Measurements from ENCODE around the gene RGS17. TPM values are rescaled to one million over a fixed set of nuclear protein-coding genes. Genes with fewer than 3 reads are reported as not detected.

The RGS17 gene
- total RNA-seq, 1 experiment from 2014 or later: 3.2 TPM

GRCh38 chr6:153130515-153131036, 506 bp downstream of the RGS17 start:
- Histone ChIP-seq H4K20me1 (ENCODE audit: control insufficient read depth, insufficient read depth, insufficient read length) (no peaks in the 10 kb centered on the region), H2BK20ac (ENCODE audit: low read depth, low read length, poor library complexity, severe bottlenecking) (no peak overlapping the region), H3K23me2 (ENCODE audit: insufficient read length, low read depth, low read length, poor library complexity, severe bottlenecking) (peaks cover 14% of the 10 kb centered on the region), H3K79me1 (ENCODE audit: insufficient read depth, low read depth, low read length, poor library complexity, severe bottlenecking) (no peaks in the 10 kb centered on the region), H2AFZ (ENCODE audit: low read length) (no peak overlapping the region), H3K56ac (ENCODE audit: insufficient read length, low read depth, low read length) (no peak overlapping the region), H3K27me3 (ENCODE audit: insufficient read depth, low read length) (peaks cover 3% of the 10 kb centered on the region; the same call in 1 of the 2 replicates), H2BK120ac (ENCODE audit: low read depth, low read length, poor library complexity, severe bottlenecking) (no peak overlapping the region), H3T11ph (ENCODE audit: low read length) (no peak overlapping the region), H3K23ac (ENCODE audit: insufficient read length, low read depth, low read length) (no peak overlapping the region), H3K4me1 (ENCODE audit: insufficient read depth, low read length) (no peaks in the 10 kb centered on the region; the same call in 1 of the 2 replicates), H2AK5ac (ENCODE audit: insufficient read length, low read length) (no peak overlapping the region), H2BK12ac (ENCODE audit: insufficient read length, low read depth, low read length) (no peak overlapping the region), H3K9me3 (ENCODE audit: control insufficient read depth, low read depth, low read length) (no peaks in the 10 kb centered on the region), H4K5ac (ENCODE audit: insufficient read length, low read depth, low read length) (no peak overlapping the region), H3K14ac (ENCODE audit: insufficient read depth, low read length) (0 out of 2 replicates have a peak overlapping the region, but pooled peaks have one; percentile 45), H4K8ac (replicated peaks; ENCODE audit: insufficient read length, low read depth, low read length) (no peak overlapping the region), H4K91ac (ENCODE audit: insufficient read length, low read depth, low read length) (no peak overlapping the region), H3K4me2 (ENCODE audit: insufficient read depth, insufficient read length, low read length) (peak overlapping the region; percentile 74), H2BK5ac (ENCODE audit: insufficient read length, low read length) (no peak overlapping the region), H3K4ac (ENCODE audit: low read depth, low read length) (no peak overlapping the region), H3K9ac (ENCODE audit: extremely low read depth, insufficient read length, low read length) (peak overlapping the region; percentile 51), H3K79me2 (ENCODE audit: insufficient read depth, low read length) (no peaks in the 10 kb centered on the region), H3K18ac (ENCODE audit: insufficient read length, low read depth, low read length) (no peak overlapping the region), H2BK15ac (ENCODE audit: low read depth, low read length) (no peak overlapping the region), H3K27ac (ENCODE audit: insufficient read length, low read depth, low read length) (no peak overlapping the region)
- Mint-ChIP-seq H3K27ac (peak overlapping the region in 2 of 3 experiments; percentile 36 to 82; a peak in 3 of 7 replicates), H3K4me1 (peaks cover 17 to 20% of the 10 kb centered on the region in 2 experiments), H3K4me3 (peak overlapping the region; percentile 90 to 99), H3K27me3 (ENCODE audit: low read depth) (peaks cover 44% of the 10 kb centered on the region), H3K36me3 (ENCODE audit: insufficient read depth in 1 of 3, low read depth in 3 of 3) (peaks cover 0 to 8% (median 2%) of the 10 kb centered on the region in 3 experiments; a peak in 3 of 7 replicates), H3K9me3 (peaks cover 0 to 9% of the 10 kb centered on the region in 2 experiments; a peak in 3 of 5 replicates)
- no peak for DNase-seq
- WGBS (ENCODE audit: extremely low coverage, insufficient read length, low lambda C conversion rate): no CpG with 5 or more reads among the region's 54 CpGs
- TF ChIP-seq, protein P1, sequence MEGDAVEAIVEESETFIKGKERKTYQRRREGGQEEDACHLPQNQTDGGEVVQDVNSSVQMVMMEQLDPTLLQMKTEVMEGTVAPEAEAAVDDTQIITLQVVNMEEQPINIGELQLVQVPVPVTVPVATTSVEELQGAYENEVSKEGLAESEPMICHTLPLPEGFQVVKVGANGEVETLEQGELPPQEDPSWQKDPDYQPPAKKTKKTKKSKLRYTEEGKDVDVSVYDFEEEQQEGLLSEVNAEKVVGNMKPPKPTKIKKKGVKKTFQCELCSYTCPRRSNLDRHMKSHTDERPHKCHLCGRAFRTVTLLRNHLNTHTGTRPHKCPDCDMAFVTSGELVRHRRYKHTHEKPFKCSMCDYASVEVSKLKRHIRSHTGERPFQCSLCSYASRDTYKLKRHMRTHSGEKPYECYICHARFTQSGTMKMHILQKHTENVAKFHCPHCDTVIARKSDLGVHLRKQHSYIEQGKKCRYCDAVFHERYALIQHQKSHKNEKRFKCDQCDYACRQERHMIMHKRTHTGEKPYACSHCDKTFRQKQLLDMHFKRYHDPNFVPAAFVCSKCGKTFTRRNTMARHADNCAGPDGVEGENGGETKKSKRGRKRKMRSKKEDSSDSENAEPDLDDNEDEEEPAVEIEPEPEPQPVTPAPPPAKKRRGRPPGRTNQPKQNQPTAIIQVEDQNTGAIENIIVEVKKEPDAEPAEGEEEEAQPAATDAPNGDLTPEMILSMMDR (conservative IDR thresholded peaks at IDR 0.05): no peak
